Left renal pelvis (tissue), 4 donors: ENCODE measurements around the gene NFKB2. TPM values are rescaled to one million over a fixed set of nuclear protein-coding genes. Genes with fewer than 3 reads are reported as not detected.

Source experiments
- DNase-seq, 4 donors: peaks; one replicate each; pipeline ENCODE4 v3.0.0-alpha.2; 2013; ENCODE audit warnings: low read depth in 4 of 4, low spot score in 3 of 4
- polyA plus RNA-seq, 4 donors: library from polyadenylated mRNA; unstranded; fragments of 120-200 nt; gene quantifications; one replicate each; pipeline ENCODE4 v1.2.1, GENCODE V29; 2013; ENCODE audit not compliant: insufficient read length in 4 of 4

NFKB2 gene
- polyA plus RNA-seq = 10 to 100 TPM; 16.9 to 25.9 (median 21.3) TPM

DNA sequence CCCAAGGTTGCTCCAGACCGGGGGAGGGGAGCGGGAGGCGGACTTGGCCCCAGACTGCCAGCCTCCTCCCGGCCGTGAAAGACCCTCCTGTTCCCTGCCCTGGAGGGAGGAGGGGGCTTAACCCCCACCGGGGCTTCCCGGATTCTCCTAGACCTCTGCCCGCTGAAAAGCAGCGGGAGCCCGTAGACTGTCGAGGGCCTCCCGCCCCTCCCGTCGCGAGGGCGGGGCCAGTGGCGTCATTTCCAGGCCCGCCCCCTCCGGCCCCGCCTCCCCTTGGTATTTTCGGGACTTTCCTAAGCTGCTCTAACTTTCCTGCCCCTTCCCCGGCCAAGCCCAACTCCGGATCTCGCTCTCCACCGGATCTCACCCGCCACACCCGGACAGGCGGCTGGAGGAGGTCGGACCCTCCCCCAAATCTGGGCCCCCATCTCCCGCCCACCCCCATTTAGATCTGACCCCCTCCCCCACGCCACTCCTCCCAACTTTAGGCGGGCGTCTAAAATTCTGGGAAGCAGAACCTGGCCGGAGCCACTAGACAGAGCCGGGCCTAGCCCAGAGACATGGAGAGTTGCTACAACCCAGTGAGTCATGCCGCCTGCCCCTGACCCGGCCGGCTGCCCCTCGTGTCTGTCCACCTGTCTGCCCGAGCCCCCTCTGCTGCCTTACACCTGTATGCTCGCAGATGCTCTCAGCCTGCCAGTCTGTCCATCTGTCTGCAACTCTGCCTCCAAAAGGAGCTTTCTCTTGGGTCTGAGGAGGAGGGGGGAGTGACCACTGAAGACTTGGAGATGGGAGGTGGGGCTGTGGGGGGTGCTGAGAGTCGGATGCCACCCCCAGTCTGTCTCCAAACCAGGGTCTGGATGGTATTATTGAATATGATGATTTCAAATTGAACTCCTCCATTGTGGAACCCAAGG is at the start of gene NFKB2:
NFKB2 (plus strand) TSS at position 306 of the 917 bp plus-strand sequence; CDS start at position 561, 255 bp downstream.
- peak in 2 of 4 donors; percentile 76 to 81 for DNase-seq

DNA sequence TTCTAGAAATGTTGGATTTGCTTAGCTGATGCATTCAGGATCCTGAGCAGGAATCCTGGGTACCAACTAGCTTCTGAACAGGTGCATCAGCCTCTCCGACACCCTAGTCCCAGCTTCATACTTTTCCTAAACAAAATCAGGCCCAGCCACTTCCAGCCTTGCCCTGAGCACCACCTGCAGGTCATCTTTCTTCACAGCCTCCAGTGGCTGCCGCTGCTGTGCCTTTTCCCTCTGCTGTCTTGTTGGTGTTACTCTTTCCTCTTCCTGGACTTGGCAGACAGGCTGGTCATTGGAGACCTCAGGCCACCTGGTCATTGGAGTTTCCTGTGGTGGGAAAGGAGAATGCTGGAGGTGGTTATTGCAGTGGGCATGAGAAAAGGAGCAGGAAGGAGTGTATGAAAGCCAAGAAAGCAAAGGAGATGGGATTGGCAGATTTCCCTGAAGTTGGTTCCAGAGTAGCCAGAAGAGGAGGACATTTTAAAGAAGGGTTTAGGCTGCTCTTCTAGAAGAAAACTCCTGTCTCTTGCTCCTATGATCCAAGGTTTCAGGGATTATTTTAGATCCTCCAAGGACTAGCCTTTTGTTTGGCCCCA is 48.2 kb upstream of the NFKB2 start:
- peak in 2 of 4 donors; percentile 16 to 24 for DNase-seq

DNA sequence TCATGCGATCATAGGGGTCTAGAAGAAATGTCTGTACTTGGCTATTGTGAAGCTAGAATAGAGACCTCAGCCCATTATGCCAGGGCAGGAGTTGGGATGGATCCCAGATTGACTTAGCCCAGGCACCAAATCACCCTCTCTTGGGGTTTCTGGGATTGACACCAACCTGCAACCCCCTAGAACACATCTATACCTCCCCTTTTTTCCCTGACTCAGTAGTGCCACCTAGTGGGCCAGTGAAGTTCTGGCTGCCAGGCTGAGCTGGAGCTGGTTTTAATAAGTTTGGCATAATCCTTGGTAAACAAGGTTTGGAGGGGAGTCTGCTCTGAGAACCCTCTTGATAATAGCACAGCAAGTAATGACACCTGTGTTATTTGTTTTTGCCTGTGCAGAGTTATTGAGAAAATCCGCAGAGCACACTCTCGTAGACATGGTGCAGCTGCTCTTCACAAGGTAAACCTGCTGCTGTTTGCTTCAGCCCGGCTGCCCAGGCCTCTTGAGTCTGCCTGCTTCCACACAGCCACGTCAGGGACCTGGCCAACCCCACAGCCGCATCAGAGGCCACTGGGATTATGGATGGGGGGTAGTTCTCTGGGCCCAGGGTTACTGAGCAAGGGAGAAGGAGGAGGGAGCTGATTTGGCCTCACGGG is 43.3 kb upstream of the NFKB2 start:
- DNase-seq = peak in 2 of 4 donors; percentile 39 to 44

DNA sequence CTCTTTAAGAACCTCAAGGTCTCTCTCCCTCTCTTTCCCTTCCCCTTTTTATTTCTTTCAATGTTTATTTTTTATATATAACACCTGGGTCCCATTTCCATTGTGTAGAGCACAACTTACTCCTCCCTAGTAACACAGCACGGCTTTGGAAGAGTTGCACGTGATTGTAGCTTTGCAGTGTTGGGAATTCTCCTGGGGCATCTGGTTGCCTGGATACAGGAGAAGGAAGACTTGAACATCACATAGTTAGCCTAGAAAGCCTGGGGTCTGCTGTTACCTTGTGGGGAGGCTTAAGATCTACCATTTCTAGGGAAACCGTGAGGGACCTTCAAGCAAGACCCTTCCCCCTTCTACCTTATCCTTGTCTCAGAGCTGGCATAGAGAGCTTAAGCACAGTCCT is 41.1 kb upstream of the NFKB2 start:
- no peak for DNase-seq

DNA sequence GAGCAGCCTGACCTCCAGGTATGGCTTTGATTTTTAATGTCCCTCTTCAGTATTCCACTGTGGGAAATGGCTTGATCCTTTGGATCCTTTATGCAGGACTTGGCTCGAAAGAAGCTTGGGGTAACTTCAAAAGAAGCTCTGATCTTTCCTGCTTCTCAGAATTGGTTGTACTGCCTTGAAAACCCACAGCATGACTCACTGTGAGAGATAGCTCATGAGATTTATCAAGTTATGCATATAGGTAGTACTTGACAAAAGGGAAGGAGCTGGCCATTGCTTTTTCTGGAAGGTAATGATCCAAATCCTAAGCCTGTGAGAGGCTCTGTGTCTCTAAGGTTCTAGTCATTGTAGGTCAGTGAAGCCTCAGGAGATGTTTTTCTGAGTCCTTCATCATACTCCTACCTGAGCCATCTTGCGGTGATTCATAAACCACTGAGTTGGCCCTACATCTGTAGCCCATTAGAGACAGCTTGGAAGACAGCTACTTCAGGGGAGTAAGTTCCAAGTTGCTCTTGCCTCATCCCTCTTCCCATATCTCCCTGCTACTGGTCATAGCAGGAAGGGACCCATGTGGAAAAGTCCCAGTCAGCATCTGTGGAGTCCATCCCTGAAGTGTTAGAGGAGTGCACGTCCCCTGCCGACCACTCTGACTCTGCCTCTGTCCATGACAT is 36.7 kb upstream of the NFKB2 start:
- DNase-seq = no peak

DNA sequence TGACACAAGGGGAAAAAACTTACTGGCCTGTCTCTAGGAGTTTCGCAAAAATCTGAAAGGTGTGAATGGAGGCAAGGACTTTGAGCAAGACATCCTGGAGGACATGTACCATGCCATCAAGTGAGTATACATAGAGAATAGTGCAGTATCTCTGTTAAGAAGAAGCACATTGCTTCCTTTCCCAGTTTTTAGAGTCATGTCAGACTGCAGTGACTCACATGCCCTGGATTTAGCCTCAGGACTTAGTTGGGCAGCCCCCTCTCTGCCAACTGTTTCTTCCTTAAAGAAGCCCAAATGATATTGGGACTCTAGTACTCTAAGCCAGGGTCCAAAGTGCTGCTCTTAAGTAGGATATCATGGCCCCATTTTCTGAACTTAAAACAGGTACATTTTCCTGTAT is 28.1 kb upstream of the NFKB2 start:
- no peak for DNase-seq

DNA sequence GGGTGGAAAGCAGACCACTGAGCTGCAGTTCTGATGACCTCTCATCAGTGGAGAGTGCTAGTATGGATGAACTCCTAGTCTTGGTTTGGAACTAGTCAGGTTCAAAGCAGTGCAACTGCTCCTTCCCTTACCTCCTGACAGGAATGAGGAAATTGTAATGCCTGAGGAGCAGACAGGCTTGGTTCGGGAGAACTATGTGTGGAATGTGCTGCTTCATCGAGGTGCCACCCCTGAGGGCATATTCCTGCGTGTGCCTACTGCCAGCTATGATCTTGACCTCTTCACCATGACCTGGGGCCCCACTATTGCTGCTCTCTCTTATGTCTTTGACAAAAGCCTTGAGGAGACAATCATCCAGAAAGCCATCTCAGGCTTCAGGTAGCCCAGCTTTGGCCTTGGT is 27.4 kb upstream of the NFKB2 start:
- DNase-seq = no peak

DNA sequence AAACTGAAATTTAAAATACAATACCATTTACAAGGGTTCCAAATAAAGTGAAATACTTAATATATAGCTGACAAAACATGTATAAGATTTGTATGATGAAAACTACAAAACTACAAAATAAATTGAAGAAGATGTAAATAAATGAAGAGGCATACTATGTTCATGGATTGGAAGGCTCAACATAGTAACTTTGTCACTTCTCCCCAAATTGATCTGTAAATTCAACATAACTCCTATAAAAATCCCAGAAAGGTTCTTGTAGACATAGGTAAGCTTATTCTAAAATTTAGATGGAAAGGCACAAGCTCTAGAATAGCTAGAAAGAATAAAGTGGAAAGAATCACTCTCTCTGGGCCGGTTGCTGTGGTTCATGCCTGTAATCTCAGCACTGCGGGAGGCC is 24.2 kb upstream of the NFKB2 start:
- no peak for DNase-seq

DNA sequence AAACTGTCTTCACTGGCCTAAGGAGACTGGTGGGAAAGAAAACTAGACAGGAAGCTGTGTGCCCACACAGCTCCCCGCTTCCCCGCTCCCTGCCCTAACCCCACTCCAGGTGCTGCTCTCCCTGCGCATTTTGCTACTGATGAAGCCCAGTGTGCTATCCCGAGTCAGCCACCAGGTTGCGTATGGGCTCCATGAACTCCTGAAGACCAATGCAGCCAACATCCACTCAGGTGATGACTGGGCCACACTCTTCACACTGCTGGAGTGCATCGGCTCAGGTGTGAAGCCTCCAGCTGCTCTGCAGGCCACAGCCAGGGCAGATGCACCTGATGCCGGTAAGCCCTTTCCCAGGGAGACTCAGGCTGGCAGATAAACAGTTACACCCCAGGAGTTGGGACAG is 20.3 kb upstream of the NFKB2 start:
- no peak for DNase-seq

DNA sequence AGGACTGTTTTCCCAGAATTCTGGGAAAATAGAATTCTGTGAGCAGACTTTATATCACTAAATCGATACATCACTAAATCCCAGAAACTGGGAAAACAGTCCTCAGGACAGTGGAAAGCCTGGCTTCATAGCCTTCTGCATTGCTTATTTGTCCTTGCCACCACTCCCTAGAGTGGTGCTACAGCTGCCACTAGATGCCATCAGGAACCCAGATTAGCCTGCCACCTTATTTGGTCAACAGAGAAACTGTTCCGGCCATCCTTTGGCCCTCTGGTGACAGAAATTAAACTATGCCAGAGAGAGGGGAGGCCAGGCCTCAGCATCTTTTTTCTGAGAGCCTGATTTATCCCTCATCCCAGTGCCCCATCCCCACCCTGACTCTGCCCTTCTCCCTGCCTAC is 19.6 kb upstream of the NFKB2 start:
- DNase-seq = no peak

DNA sequence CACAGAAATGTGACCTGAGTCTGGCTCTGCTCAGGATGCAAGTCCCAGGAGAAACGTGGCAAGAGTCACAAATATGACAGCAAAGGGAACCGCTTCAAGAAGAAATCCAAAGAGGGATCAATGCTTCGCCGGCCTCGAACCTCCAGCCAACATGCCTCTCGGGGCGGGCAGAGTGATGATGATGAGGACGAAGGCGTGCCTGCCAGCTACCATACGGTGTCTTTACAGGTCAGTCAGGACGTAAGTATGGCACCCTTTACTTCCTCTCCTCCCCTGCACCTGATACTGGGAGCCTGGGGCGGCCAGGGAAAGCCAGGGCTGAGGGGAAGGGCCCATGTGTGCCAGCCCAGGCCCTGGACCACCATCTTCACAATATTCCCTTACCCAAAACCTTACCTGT is 18.6 kb upstream of the NFKB2 start:
- DNase-seq = no peak

DNA sequence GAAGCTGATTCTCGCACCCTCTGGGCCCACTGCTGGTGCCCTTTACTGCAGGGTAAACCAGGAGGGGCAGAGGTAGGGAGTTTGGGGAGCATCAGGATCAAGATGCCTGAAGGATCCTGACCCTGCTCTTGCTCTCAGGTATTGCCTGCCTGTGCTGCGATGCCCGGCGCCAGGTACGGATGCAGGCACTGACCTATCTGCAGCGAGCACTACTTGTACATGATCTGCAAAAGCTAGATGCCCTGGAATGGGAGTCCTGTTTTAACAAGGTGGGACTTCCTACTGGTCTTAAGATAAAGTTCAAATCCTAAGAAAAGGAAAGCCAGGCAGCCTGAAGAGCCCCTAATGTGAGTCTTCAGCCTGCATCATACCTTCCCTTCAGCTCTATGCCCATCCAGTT is 16.1 kb upstream of the NFKB2 start:
- DNase-seq = no peak

DNA sequence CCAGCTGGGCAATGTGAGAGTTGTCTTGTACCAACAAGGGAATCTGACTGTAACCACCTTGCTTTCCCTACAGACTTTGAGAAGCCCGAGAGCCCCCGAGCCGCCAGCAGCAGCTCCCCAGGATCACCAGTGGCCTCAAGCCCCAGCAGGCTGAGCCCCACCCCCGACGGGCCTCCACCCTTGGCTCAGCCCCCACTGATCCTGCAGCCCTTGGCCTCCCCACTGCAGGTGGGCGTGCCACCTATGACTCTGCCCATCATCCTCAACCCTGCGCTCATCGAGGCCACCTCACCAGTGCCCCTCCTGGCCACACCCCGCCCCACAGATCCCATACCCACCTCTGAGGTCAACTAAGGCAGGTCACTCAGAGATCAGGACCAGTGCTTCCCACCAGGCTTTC is 13.5 kb upstream of the NFKB2 start:
- no peak for DNase-seq

DNA sequence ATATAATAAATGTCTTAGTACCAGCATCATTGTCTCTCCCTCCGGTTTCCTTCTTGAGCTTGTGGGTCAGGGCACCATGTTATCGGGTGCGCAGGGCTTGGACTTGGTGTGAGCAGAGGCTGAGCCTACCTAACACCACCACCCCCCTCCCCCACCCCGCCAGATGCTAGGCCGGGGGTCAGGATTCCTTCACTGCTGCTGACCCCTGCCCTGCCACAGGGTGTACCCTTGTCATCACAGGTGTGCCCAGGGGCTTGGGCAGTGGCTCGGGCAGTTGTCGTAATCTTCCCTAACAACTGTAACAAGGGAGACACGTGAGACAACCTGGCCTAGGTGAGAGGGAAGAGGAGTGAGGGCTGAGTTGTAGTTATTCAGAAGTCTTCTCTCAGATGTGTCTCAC is 12.6 kb upstream of the NFKB2 start:
- DNase-seq = no peak

DNA sequence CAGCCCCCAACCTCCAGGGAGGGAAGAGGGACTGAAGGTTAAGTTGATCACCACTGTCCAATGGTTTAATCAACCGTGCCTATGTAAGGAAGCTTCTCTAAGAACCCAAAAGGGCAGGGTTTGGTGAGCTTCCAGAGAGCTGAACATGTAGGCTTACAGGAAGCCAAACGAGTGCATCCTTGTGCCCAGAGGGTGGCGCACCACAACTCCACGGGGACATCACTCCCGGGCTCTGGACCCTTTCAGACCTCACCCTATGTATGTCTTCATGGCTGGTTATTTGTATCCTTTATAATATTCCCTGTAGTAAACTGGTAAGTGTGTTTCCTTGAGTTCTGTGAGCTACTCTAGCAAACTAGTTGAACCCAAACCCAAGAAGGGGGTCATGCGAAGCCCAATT is 11.5 kb upstream of the NFKB2 start:
- DNase-seq = no peak

DNA sequence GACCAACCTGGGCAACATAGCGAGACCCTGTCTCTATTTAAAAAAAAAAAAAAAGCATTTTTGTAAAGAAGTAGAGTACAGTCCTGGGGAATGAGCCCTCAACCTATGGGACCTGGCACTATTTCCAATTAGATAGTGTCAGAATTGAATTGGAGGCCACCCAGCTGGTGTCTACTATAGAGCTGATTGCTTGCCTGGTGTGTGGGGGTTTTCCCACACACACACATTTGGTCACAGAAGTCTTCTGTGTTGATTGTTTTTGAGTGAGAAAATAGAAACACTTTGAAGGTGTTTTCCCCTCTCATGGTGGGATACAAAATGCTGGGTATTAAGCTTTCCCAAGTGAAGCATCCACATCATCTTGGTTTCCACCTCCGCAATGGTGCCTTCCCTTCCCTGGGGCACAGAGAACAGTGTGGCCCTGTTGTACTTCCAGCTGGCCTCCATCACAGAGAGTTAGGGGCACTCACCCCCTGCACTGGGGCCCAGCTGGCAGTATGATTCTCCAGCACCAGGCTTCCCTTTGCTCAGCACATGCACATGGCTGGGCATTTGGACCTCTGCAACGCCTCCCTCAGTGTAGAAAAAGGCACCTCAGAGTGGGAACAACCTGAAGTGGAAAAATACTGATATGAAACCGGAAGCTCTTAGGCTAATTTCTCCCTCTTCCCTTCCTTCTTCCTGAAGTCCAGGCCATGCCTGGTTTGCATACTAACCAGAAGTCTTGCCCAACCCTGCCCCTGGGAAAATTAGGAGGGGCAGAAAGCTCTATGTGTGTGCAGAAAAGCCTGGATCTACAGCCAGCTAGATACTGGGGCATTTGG is 10.7 kb upstream of the NFKB2 start:
- no peak for DNase-seq

DNA sequence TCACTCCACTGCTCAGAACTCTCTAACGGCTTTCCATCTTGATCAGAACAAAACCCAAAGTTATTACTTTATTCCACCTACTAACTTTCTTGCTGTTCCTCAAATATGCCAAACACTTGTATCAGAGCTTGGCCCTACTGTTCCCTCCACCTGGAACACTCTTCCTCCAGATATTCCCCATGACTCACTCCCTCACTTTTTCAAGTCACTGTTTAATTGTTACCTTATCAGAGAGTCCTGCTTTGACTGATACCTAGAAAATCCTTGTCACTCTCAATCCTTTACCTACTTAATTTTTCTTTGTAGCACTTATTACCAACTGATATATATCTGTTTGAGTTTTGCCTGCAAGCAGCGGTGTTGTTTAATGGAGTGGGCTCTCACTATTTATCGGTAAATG is 5.6 kb upstream of the NFKB2 start:
- DNase-seq = no peak

DNA sequence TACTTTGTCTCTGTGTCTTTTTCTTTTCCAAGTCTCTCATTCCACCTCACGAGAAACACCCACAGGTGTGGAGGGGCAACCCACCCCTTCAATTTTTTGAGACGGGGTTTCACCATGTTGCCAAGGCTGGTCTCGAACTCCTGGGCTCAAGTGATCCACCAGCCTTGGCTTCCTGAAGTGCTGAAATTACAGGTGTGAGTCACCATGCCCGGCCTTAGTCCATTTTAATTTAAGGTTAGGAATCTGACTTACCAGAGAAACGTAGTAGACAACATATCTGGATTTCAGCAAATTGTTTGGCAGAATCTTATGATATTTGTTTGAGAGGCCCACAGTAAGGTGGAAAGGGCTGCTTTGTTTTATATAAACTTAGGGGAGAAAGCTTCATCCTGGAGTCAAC is 3.2 kb upstream of the NFKB2 start:
- no peak for DNase-seq

DNA sequence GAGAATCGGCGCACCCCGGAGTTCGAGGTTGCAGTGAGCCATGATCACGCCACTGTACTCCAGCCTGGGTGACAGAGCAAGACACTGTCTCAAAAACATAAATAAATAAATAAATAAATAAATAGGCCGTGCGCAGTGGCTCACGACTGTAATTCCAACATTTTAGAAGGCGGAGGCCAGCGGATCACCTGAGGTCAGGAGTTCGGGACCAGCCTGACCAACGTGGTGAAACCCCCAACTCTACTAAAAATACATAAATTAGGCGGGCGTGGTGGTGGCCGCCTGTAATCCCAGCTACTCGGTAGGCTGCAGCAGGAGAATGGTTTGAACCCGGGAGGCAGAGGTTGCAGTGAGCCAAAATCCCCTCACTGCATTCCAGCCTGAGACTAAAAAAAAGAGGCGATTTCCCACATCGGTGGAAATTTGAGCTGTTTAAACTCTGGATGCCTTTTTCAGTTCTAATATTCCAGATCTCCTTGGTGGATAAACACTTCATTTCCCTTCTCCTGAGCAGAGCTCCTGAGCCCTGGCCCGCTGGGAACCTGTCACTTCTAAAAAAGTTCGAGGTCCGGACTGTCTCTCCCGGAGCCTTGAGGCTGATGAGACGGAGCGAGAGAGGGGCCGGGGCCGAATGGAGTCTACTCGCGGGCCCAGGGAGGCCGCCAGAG is 2.0 kb upstream of the NFKB2 start:
- no peak for DNase-seq
